HFFc6 (cell line): ENCODE measurements around the gene IGSF6. TPM values are rescaled to one million over a fixed set of nuclear protein-coding genes. Genes with fewer than 3 reads are reported as not detected.
"Not testable (repeated sequence)": the region's sequence is repeated elsewhere in the genome, so short reads cannot be mapped to it uniquely, and the experiment has no call there.

Experiments used
- DNase-seq: peaks from one replicate; pipeline ENCODE4 v3.0.0-alpha.2; 2018
- H3K27ac Mint-ChIP-seq: 2 replicates; pipeline ENCODE4 v1.8.0; 2020; ENCODE audit warnings: mild to moderate bottlenecking, mixed read lengths
- H3K27me3 Mint-ChIP-seq: 2 replicates; pipeline ENCODE4 v1.8.0; 2021; ENCODE audit warnings: mild to moderate bottlenecking, moderate library complexity, mixed read lengths; ENCODE audit not compliant: insufficient read depth
- H3K36me3 Mint-ChIP-seq: 2 replicates; pipeline ENCODE4 v1.8.0; 2021; ENCODE audit warnings: low read depth, mixed read lengths
- H3K4me1 Mint-ChIP-seq: 2 replicates; pipeline ENCODE4 v1.8.0; 2020; ENCODE audit warnings: low read depth, mixed read lengths
- H3K4me3 Mint-ChIP-seq: 2 replicates; pipeline ENCODE4 v1.8.0; 2020; ENCODE audit warnings: mild to moderate bottlenecking, moderate library complexity, mixed read lengths
- H3K9me3 Mint-ChIP-seq: 2 replicates; pipeline ENCODE4 v1.8.0; 2020; ENCODE audit warnings: mild to moderate bottlenecking, mixed read lengths
- total RNA-seq, 6 experiments: library from RNA; stranded (reverse); fragmentation: NEBNext Ultra II Directional; extraction: Animal tissue kit (Norgen Biotek cat#: 25700); gene quantifications; 2 replicates in 1 of 6; 3 replicates in 5 of 6; pipeline ENCODE4 v1.2.3, GENCODE V29; 2021
- TF ChIP-seq, protein P1 (sequence below): fragments of 200-600 bp; sonication (generic); IDR thresholded peaks from 2 replicates; pipeline ENCODE4 v1.5.0; 2021; ENCODE audit warnings: antibody characterized with exemption, mild to moderate bottlenecking

The IGSF6 gene
- total RNA-seq, 6 experiments from 2014 or later: not detected

DNA sequence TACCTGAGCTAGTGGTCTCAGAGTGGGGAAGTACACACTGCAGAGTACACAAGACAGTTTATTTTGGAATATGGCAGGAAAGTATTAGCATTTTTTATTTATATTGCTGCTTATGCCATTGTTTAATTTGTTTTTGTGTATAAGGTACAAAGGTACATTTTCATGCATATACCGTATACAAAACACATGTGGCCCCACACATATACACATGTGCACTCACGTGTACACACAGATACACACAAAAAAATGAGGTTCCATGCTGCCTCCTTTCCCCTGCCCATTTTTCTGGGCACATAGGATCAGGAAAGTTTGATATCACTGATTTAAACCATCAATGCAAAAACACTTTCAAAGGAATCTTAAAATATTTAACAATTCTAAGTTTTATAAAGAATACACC lies 12.9 kb downstream of the IGSF6 start:
- no peaks in the 10 kb centered on the region for H3K9me3 Mint-ChIP-seq
- peak overlapping the region; percentile 75 for H3K27ac Mint-ChIP-seq
- DNase-seq: no peak
- peak overlapping the region; percentile 25; the same call in 1 of the 2 replicates for H3K4me3 Mint-ChIP-seq
- H3K4me1 Mint-ChIP-seq: peaks cover 53% of the 10 kb centered on the region
- peaks cover 25% of the 10 kb centered on the region for H3K36me3 Mint-ChIP-seq
- no peaks in the 10 kb centered on the region for H3K27me3 Mint-ChIP-seq
- TF ChIP-seq, protein P1, sequence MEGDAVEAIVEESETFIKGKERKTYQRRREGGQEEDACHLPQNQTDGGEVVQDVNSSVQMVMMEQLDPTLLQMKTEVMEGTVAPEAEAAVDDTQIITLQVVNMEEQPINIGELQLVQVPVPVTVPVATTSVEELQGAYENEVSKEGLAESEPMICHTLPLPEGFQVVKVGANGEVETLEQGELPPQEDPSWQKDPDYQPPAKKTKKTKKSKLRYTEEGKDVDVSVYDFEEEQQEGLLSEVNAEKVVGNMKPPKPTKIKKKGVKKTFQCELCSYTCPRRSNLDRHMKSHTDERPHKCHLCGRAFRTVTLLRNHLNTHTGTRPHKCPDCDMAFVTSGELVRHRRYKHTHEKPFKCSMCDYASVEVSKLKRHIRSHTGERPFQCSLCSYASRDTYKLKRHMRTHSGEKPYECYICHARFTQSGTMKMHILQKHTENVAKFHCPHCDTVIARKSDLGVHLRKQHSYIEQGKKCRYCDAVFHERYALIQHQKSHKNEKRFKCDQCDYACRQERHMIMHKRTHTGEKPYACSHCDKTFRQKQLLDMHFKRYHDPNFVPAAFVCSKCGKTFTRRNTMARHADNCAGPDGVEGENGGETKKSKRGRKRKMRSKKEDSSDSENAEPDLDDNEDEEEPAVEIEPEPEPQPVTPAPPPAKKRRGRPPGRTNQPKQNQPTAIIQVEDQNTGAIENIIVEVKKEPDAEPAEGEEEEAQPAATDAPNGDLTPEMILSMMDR: no peak

DNA sequence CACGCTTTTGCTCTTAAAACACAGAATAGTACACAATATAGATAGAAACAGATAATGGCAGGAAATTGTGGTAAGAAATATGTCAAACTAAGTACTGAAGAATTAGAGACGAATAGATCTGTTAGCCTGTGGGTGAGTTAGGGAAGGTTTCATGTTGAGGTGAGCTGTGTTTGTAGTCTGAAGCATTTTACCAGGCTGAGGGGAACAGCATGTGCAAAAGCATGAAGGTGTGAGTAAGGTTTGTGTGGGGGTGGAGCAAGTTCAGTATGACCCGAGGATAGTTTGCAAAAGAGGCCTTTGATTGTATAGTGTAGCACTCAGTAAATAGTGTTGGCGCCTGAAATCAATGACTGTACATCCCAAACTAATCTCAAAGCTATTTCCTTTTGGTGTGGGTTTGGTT lies 13.8 kb downstream of the IGSF6 start:
- no peaks in the 10 kb centered on the region for H3K9me3 Mint-ChIP-seq
- TF ChIP-seq, protein P1: no peak
- peak overlapping the region; percentile 25 for H3K4me3 Mint-ChIP-seq
- no peaks in the 10 kb centered on the region for H3K27me3 Mint-ChIP-seq
- peak overlapping the region; percentile 75 for H3K27ac Mint-ChIP-seq
- H3K4me1 Mint-ChIP-seq: peaks cover 62% of the 10 kb centered on the region
- DNase-seq: peak; percentile 70
- H3K36me3 Mint-ChIP-seq: peaks cover 26% of the 10 kb centered on the region

DNA sequence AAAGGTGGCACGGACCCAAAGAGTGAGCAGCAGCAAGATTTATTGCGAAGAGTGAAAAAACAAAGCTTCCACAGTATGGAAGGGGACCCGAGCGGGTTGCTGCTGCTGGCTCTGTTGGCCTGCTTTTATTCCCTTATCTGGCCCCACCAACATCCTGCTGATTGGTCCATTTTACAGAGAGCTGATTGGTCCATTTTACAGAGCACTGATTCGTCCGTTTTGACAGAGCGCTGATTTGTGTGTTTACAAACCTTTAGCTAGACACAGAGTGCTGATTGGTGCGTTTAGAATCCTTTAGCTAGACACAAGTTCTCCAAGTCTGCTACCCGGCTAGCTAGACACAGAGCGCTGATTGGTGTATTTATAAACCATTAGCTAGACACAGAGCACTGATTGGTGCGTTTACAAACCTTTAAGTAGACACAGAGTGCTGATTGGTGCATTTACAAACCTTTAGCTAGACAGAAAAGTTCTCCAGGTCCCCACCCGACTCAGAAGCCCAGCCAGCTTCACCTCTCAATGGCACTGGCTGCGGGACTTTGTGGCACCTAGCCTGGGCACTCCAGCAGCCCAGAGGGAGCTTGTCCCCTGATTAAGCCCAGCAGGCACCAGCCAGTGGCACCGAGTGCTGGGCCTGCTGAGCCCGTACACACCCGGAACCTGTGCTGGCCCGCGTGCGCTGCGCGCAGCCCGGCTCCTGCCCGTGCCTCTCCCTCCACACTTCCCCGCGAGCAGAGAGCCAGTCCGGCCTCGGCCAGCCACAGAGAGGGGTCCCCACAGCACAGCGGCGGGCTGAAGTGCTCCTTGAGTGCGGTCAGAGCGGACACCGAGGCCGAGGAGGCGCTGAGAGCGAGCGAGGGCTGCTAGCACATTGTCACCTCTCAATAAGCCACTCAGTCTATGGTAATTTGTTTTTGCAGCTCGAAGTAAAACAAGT lies 15.1 kb downstream of the IGSF6 start:
- TF ChIP-seq, protein P1: no peak
- no peaks in the 10 kb centered on the region for H3K27me3 Mint-ChIP-seq
- peaks cover 26% of the 10 kb centered on the region for H3K36me3 Mint-ChIP-seq
- no peak for DNase-seq
- no peaks in the 10 kb centered on the region for H3K9me3 Mint-ChIP-seq
- H3K27ac Mint-ChIP-seq: peak overlapping the region; percentile 75
- H3K4me3 Mint-ChIP-seq: no peak overlapping the region
- peaks cover 68% of the 10 kb centered on the region for H3K4me1 Mint-ChIP-seq

DNA sequence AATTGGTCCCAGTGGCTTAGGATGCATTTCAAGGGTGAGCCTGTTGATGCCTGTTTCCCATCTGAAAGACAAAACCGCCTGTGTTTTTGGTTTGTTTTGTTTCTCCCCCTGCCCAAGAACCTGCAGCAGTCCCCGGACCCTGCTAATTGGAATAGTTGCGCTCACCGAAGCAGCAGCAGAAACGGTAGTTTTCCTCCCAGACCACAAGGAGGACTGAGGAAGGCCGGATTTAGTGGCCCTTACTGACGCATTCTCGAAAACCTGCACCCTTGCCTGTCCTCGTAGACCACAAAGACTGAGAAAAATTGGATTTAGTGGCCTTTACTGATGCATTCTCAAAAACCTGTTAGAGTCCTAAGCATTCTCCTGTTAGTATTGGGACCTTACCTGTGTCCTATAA lies 16.7 kb downstream of the IGSF6 start:
- DNase-seq, H3K27ac Mint-ChIP-seq, H3K4me3 Mint-ChIP-seq, H3K9me3 Mint-ChIP-seq, H3K27me3 Mint-ChIP-seq: not testable (repeated sequence)
- H3K4me1 Mint-ChIP-seq: peaks cover 60% of the 10 kb centered on the region
- peaks cover 34% of the 10 kb centered on the region for H3K36me3 Mint-ChIP-seq

DNA sequence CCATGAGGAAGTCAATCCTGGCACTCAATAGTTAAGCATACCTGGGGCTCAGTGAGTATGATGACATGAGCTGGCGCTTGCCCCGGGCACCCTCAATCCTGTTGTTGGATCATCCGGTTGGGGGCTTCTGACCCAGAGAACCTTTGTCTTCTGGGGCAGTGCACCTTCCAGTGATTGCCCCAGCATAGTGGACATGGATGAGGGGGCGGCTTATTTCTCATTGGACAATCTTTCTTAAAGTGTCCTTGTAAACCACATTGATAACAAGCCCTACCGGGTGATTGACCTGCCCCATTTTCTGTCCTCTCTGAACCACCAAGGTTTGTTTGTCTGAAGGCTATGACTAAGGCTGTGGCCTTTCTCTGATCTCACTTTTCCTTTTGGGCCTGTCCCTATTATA lies 18.2 kb downstream of the IGSF6 start:
- H3K27ac Mint-ChIP-seq: no peak overlapping the region
- H3K4me3 Mint-ChIP-seq: no peak overlapping the region
- H3K27me3 Mint-ChIP-seq: no peaks in the 10 kb centered on the region
- TF ChIP-seq, protein P1: no peak
- peaks cover 60% of the 10 kb centered on the region for H3K4me1 Mint-ChIP-seq
- H3K36me3 Mint-ChIP-seq: peaks cover 41% of the 10 kb centered on the region
- DNase-seq: no peak
- H3K9me3 Mint-ChIP-seq: no peaks in the 10 kb centered on the region

DNA sequence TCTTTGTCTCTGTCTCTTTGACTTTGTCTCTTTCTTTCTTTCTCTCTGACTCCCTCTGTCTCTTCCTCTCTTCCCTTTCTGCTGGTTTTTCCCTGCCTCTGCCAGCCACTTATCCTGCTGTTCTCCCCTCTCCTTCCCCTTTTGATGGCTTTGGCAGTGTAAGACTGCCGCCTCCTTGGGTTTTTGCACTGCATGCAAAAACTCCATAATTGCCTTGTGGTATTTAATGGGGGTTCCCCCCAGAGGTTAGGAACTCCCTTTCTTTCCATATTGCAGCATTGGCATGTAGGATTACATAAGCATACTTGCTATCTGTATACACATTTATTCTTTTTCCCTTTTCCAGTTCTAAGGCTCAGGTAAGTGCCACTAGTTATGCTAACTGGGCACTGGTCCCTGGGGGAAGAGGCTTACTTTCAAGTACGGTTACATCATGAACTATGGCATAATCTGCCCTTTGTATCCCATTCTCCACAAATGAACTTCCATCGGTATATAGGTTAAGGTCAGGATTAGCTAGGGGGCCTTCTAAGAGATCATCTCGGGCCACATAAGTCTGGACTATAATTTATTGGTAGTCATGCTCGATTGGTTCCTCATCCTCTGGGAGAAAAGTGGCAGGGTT lies 20.3 kb downstream of the IGSF6 start:
- H3K27ac Mint-ChIP-seq: 0 out of 2 replicates have a peak overlapping the region, but pooled peaks have one; percentile 19
- H3K36me3 Mint-ChIP-seq: peaks cover 53% of the 10 kb centered on the region
- not testable (repeated sequence) for DNase-seq, H3K27me3 Mint-ChIP-seq, H3K9me3 Mint-ChIP-seq, H3K4me3 Mint-ChIP-seq
- peaks cover 63% of the 10 kb centered on the region for H3K4me1 Mint-ChIP-seq

DNA sequence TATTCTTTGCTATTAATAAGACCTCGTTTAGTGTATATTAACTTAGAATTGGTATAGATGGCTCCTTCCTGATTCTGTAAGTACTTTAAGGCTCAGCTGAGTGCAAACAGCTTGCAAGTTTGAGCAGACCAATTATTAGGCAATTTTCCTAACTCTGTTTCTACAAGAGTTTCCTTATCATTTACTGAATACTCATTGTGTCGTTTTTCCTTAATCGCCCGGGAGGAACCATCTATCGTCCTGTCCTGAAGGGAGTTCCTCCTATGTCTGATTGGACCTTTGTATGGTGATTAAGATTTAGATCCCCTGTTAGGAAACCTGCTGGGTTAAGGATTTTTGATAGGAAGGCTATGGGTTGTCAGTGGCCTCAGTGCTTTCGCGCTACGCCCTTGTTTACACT lies 21.0 kb downstream of the IGSF6 start:
- not testable (repeated sequence) for H3K27ac Mint-ChIP-seq, H3K27me3 Mint-ChIP-seq, H3K4me3 Mint-ChIP-seq, DNase-seq, H3K9me3 Mint-ChIP-seq
- peaks cover 70% of the 10 kb centered on the region for H3K4me1 Mint-ChIP-seq
- peaks cover 48% of the 10 kb centered on the region for H3K36me3 Mint-ChIP-seq

DNA sequence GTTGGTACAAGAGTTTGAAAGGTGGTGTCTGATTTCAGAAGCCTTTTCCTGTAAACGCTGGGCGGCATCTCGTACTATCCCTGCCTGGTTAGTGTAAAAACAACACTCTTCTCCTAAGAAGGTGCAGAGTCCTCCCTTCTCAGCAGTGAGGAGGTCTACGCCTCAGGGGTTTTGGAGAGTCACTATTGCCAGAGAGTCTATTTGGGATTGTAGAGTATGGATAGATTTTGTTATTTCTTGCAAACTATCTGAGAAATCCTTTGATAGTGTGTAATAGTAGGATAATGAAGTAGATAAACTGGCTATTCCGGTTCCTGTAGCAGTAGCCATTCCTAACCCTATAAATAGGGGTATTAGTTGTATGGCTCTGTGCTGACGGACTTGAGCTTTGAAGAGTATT lies 21.5 kb downstream of the IGSF6 start:
- not testable (repeated sequence) for H3K9me3 Mint-ChIP-seq, H3K27ac Mint-ChIP-seq, H3K27me3 Mint-ChIP-seq, DNase-seq, H3K4me3 Mint-ChIP-seq
- Mint-ChIP-seq H3K36me3 (peaks cover 47% of the 10 kb centered on the region), H3K4me1 (peaks cover 70% of the 10 kb centered on the region)

DNA sequence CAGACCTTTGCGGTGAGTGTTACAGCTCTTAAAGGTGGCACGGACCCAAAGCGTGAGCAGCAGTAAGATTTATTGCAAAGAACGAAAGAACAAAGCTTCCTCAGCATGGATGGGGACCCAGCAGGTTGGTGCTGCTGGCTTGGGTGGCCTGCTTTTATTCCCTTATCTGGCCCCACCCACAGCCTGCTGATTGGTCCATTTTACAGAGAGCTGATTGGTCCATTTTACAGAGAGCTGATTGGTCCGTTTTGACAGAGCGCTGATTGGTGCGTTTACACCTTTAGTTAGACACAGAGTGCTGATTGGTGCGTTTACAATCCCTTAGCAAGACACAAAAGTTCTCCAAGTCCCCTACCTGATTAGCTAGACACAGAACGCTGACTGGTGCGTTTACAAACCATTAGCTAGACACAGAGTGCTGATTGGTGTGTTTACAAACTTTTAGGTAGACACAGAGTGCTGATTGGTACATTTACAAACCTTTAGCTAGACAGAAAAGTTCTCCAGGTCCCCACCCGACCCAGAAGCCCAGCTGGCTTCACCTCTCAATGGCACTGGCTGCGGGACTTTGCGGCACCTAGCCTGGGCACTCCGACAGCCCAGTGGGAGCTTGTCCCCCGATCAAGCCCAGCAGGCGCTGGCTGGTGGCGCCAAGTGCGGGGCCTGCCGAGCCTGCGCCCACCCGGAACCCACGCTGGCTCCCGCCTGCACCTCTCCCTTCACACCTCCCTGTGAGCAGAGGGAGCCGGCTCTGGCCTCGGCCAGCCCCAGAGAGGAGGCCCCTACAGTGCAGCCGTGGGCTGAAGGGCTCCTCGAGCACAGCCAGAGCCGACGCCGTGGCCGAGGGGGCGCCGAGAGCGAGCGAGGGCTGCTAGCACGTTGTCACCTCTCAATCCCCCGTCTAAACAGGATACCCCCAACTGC lies 22.5 kb downstream of the IGSF6 start:
- Mint-ChIP-seq H3K4me1 (peaks cover 73% of the 10 kb centered on the region), H3K36me3 (peaks cover 45% of the 10 kb centered on the region), H3K27ac (peak overlapping the region; percentile 98)
- H3K9me3 Mint-ChIP-seq, H3K27me3 Mint-ChIP-seq, H3K4me3 Mint-ChIP-seq, DNase-seq: not testable (repeated sequence)
